Suprapubic skin (tissue), 4 donors: ENCODE measurements around the gene MAPK11.

Experiments
- CTCF ChIP-seq, 2 donors: fragments of 200-600 bp in 1 of 2; fragments of 450-650 bp in 1 of 2; sonication (generic) in 1 of 2; IDR thresholded peaks; one replicate each; pipeline ENCODE4 v1.5.1; 2016 to 2019; ENCODE audit warnings: antibody characterized with exemption in 2 of 2, mild to moderate bottlenecking in 1 of 2, moderate library complexity in 1 of 2
- POLR2A ChIP-seq, 2 donors: fragments of 450-650 bp; IDR thresholded peaks; one replicate each; pipeline ENCODE4 v1.6.1; 2017; ENCODE audit warnings: antibody characterized with exemption in 2 of 2, mild to moderate bottlenecking in 2 of 2, moderate library complexity in 2 of 2
- POLR2AphosphoS5 ChIP-seq, 3 donors: sonication (generic); formaldehyde crosslinking; IDR thresholded peaks; one replicate each; pipeline ENCODE4 v1.6.1; 2017; ENCODE audit warnings: antibody characterized with exemption in 3 of 3

DNA sequence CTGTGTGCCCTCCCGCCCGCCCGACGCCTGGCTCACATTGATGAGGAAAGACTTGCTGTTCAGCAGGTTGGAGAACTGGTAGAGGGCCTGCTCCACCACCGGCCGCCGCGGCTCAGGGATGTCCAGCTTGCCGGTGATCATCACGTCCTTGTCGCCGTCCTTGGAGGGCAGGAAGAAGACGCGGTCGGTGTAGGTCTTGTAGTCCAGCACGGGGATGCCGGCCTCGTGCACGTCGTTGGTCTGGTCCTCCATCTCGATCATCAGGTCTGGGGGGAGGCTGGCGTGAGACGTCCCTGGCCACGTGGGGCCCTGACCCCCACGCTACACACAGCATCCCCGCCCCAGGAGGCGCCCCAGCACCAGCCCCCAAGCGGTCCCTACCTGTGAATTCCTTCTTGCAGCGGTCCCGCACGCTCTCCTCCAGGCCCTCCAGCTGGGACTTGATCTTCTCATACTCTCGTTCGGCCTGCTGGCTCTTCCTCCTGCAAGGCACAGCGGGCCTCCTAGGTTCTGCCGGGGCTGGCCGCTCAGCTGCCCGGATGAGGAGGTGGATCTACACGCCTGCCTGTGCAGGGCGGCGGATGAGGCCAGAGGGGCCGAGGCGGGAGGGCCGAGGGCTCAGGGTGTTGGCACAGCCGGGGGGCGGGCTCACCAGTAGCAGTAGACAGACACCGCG is 10.7 kb upstream of the MAPK11 start:
- no peak for TF ChIP-seq POLR2AphosphoS5 (IDR thresholded peaks at IDR 0.05)
- no peak for TF ChIP-seq POLR2A (IDR thresholded peaks at IDR 0.05)
- no peak for TF ChIP-seq CTCF (IDR thresholded peaks at IDR 0.05)
